MM.1S (cell line): ENCODE measurements around the gene IRF2BPL.

ENCODE experiments used
- EZH2phosphoT487 ChIP-seq: fragments of 300-600 bp; sonication (generic); IDR thresholded peaks from 2 replicates; pipeline ENCODE4 v1.6.1; 2018; ENCODE audit warnings: antibody characterized with exemption, low read length
- TF ChIP-seq, protein P1 (sequence below): fragments of 300-600 bp; sonication (generic); IDR thresholded peaks from 2 replicates; pipeline ENCODE4 v1.5.1; 2016; ENCODE audit warnings: antibody characterized with exemption, low read length, mixed read lengths

- TF ChIP-seq, protein P1, sequence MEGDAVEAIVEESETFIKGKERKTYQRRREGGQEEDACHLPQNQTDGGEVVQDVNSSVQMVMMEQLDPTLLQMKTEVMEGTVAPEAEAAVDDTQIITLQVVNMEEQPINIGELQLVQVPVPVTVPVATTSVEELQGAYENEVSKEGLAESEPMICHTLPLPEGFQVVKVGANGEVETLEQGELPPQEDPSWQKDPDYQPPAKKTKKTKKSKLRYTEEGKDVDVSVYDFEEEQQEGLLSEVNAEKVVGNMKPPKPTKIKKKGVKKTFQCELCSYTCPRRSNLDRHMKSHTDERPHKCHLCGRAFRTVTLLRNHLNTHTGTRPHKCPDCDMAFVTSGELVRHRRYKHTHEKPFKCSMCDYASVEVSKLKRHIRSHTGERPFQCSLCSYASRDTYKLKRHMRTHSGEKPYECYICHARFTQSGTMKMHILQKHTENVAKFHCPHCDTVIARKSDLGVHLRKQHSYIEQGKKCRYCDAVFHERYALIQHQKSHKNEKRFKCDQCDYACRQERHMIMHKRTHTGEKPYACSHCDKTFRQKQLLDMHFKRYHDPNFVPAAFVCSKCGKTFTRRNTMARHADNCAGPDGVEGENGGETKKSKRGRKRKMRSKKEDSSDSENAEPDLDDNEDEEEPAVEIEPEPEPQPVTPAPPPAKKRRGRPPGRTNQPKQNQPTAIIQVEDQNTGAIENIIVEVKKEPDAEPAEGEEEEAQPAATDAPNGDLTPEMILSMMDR = no peak
- no peak for TF ChIP-seq EZH2phosphoT487
Measured at GRCh38 chr14:77040059-77040740, 11.7 kb upstream of the IRF2BPL start.
